Stimulated activated CD8-positive, alpha-beta memory T cell treated with anti-CD3 and anti-CD28 coated beads, Interleukin-4, amount 100 ng/mL, for 1 hour (primary cell): ENCODE measurements around the gene GLI1.
A peak's percentile ranks its signal among the peaks of the same experiment; 100 is the strongest.
"Not testable (repeated sequence)": the region's sequence is repeated elsewhere in the genome, so short reads cannot be mapped to it uniquely, and the experiment has no call there.

ENCODE experiments used
- DNase-seq, 2 donors: peaks; one replicate each; pipeline ENCODE4 v3.0.0-alpha.2; 2020; ENCODE audit warnings: low read depth in 2 of 2, low spot score in 1 of 2

The GLI1 gene

DNA sequence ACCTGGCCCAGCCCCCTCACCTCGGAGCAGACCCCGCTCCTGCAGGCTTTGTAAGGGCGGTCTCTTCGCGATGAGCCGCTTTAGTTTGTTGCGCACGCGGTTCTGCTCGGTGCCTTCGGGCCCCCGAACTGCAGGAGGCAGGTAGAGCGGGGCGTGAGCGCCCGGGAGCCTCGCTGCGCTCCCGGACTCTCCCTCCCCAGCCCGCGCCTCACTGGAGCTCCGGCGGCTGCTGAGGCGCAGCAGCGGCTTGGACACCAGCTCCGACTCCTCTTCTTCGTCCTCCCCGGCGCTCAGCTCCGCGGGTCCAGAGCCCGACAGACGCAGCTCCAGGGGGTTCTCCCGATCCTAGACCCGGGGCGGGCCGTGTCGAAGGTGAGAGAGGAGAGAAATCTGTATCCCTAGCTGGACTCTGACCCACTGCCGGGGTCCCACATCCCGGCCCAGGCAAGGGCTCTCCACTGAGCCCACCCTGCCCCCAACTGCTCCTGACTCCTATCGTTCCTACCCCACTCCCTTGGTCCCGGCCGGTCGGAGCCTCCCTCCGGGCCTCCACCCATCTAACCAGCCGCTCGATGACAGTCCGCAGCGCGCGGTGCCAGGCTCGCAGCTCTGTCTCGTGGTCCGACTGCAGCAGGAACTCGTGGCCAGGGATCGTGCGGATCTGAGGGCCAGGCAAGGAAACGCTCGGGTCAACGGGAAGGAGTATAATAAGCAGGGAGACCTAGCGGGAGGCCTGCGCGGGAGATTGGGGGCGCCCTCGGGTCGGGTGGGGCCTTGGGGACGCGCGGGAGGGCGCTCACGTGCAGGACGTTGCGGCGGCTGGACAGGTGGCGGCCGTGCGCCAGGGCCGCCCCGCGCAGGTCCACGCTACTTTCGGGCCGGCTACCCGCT, 15.9 kb downstream of the GLI1 start:
- DNase-seq: no peak

DNA sequence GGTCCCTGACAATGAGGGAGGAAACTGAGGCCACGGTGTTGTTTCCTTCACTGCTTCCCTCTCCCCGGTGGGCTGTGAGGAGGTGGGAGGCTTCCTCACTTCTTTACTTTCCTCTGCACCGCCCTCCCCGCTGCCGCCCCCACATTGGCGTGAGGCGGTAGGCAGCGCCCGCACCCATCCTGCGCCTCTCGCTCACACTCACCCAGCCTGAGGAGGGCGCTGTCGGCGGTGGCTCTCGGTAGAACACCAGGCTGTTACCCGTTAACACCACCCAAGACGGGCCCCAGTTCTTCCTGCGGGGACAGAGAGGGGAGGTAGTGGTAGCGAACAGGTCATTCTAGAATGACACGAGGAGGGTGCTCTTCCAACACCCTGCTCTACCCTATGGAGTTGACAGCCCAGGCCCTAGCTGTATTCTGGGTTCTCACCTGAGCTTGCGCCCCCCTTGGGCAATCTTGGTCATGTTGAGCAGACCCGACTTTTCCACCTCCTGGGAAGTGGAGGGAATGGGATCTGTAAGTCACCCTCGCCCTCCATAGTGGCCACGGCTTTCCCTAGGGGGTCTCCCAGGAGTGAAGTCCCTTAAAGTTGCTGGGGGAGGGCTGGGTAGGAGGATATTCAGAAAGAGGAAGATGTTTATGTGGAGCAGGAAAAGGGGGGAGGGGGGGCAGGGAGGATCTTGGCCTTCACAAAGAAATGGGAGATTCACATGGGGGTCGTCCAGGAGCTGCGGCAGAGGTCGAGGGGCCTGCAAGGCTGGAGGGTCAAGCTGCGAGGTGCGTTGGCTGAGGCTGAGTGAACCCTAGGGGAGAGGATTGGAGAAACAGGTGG, 16.8 kb downstream of the GLI1 start:
- DNase-seq: no peak

DNA sequence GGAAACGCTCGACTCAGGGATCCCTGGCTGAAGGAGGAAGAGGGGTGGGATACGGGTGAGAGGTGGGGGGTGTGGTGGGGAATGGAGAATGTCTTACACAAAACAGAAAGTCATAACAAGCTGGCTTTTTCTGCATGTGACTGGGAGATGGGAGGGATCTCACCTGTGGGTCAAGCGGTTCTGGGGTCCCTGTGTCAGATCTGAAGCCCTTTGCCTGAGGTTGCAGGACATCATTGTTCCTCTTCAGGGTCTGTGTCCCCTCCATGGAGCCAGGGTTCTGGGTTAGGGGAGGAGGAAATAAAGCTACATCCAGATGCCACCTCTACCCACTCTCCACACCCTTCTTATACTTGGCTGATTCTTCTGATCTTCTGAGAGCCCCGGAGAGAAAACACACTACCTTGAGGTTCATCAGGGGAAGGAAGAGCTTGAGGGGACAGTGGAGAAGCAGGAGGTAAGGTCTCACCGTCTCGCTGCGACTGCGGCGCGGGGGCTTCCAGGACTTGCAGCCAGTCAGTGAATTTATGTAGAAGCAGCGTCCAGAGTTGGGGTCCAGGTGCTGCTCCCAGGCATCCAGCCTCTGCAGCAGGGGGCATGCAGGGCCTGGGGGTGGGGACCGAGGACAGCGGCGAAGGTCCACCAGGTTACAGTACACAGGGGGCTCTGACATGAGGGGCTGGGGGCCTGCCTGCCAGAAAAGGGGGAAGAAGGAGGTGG, 17.6 kb downstream of the GLI1 start:
- DNase-seq: no peak

DNA sequence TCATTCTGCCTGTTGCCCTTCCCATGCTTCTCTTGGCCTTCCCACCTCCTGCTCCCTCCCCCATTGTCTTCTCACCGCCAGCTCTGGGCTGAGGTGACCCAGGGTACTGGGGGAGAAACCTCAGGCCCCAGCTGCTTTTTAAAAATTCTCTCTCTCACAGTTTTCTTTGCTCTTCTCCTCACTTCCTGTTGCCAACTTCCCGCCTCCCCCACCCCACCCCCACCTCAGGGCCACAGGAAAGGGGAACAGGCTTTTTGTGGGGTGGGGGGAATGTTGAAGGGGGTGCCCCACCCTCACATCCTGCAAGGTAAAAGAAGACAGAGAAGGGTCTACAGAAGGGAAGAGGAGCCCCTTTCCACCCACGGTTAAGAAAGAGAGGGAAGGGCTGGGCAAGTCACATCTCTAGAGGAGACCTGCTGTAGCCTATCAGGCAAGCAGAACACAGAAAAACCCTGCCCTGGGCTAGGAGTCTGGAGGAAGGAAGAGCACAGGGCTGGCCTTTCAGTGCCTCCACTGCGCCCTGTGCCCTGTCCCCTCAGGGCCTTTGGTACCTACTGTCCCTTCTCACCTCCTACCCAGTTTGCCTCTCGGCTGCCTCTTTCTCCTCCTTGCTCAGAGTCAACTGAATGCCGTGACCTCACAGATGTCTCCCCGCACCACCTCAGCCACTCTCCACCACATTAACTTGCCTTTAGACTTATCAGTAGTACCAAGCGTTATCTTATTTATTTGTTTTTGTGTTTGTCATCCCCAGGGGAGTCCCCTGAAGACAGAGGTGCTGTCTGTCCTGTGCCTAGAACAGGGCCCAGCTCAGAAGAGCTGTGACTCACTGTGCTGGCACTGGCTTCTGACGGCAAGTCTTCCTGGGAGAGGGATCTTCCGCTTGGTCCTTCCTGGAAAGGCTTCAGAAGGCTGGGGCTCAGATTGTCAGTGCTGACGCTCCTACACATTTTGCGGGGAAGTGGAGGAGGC, 18.4 kb downstream of the GLI1 start:
- DNase-seq: peak in 1 of 2 donors; percentile 33

DNA sequence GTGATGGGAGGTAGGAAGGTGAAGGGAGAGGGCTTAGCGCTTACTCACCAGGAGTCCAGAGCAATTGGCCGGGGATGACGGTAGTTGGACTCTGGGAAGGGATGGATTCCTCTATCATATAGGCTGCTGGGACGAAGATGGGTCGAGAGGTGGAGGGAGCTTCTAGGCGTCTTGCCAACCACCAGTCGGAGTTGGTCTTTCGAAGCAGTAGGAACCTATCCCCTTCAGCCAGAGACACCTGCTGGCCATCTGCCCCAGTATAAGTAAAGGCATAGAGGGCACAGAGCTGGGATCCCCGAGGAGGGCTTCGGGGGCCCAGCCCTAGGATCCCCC, 19.4 kb downstream of the GLI1 start:
- DNase-seq: no peak

DNA sequence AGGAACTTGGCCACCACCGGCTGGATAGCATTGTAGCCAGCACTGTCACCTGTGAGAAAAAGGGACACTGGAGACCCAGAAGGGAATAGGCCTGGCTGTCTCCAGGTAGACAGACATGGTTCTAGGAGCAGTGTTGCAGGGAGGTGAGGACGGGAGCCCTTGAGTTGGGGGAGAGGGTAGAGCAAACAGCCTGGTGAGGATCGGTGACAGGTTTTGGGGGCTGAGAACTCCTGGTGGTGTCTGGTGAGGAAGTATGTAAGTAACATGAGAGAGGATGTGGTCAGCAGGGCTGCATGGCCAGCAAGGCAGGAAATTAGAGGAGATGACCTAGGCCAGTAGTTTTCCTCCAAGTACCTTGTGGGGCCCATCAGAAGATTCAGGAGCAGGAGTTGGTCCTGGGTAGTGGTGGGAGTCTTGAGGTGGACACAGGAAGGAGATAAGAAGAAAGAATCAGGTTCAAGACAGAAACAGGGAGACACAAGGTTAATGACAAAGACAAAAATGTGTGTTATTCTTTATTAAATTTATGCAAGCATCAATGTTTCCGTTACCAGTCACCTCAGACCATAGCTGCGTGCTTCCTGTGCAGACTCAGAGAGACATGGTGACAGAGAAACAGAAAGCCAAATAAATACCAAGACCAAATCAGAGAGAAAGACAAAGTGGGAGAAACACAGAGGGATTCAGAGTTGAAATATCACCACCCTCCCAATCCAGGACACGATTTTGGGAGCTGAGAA, 20.0 kb downstream of the GLI1 start, which contains the start of gene ARHGAP9:
Gene ARHGAP9 (minus strand): TSS at position 491 of the 740 bp plus-strand sequence. CDS start 460 bp downstream, at position 31.
- peak in 1 of 2 donors; percentile 43 for DNase-seq

DNA sequence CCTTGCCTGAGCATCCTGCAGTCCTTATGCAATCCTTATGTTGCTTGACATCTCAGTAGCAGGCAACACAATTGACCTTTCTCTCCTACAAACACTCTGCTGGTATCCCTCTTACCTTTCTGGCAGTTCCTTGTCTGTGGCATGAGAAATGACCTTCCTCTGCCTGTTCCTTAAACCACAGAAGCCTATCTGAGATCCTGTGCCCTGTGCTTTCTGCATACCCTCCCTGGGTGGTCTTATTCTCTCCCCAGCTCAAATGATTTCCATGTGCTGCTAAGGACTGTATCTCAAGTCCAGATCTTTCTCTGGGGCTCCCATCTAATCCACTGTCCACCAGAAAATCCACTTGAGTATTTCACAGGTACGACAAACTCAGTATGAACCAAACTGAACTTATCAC, 22.1 kb downstream of the GLI1 start:
- no peak for DNase-seq

DNA sequence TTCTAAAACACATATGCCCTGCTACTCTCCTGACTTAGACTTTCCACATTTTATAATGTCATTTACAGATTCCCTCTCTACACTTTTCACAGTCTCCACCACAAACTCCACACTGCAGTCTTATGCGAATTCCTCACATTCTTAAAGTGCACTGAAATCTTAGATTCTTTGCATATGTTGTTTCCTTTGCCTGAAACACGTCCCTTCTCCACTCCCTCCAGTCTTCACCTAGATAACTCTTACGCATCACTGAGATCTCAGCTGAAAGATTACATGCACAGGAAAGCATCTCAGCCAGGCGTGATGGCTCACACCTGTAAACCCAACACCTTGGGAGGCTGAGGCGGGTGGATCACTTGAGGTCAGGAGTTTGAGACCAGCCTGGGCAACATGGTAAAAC, 23.9 kb downstream of the GLI1 start:
- no peak for DNase-seq

DNA sequence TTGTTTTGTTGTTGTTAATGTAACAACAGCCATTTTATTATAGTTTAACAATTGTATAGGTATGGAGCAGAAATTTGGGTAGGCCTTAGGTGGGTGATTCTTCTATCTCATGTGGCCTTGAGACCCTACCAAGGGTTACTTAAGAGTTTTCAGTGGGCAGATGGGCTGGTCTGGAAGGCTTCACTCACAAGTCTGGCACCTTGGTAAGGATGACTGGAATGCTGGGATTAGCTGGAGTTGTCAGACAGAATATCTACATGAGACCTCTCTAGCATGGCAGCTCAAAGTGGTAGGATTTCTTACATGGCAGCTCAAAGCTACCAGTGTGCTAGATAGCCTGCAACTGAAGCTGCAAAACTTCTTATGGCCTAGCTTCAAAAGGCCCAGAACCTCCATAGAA, 26.1 kb downstream of the GLI1 start:
- no peak for DNase-seq

DNA sequence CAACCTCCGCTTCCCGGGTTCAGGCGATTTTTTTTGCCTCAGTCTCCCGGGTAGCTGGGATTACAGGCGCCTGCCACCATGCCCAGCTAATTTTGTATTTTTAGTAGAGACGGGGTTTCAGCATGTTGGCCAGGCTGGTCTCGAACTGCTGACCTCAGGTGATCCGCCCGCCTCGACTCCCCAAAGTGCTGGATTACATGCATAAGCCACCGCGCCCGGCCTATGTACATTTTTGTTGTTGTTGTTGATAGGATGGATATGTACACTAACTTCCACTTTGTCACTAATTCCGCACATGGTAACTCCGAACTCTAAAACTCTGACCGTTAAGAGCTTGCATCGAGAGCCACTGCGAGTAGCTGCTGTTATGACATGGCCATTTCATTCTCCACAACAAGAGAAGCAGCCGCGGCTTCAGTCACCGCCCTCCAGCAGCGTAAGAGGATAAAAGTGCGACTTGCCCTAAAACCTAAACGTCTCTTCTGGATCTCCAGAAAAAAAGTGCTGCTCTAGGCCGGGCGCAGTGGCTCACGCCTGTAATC, 27.5 kb downstream of the GLI1 start:
- no peak for DNase-seq

DNA sequence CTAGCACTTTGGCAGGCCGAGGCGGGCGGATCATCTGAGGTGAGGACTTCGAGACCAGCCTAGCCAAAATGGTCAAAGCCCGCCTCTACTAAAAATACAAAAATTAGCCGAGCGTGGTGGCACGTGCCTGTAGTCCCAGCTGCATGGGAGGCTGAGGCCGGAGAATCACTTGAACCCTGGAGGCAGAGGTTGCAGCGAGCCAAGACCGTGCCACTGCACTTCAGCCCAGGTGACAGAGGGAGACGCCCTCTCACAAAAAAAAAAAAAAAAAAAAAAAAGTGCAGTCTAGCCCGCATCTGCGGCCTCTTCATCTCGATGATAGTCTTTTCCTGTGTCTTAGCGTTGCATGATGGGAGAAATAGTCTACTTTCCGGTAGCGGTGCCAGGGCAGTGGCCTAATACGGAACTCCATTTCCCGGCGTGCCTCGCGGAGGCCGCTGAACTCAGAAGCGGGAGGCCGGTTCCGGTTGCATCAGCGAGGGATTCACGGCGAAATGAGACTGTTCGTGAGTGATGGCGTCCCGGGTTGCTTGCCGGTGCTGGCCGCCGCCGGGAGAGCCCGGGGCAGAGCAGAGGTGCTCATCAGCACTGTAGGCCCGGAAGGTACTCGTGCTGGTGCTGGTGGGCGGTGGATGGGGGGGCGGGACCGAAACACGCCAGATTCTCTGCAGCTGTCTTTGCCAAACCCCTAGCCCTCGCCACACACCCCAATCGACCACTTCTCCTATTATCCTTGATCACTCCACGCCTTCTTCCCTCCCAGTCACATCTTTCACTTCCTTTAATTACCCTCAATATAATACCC, 28.2 kb downstream of the GLI1 start, which contains the start of gene MARS1:
Gene MARS1 (plus strand): TSS at position 472 of the 805 bp plus-strand sequence. CDS start 23 bp downstream, at position 495.
- peak; percentile 68 to 81 for DNase-seq

DNA sequence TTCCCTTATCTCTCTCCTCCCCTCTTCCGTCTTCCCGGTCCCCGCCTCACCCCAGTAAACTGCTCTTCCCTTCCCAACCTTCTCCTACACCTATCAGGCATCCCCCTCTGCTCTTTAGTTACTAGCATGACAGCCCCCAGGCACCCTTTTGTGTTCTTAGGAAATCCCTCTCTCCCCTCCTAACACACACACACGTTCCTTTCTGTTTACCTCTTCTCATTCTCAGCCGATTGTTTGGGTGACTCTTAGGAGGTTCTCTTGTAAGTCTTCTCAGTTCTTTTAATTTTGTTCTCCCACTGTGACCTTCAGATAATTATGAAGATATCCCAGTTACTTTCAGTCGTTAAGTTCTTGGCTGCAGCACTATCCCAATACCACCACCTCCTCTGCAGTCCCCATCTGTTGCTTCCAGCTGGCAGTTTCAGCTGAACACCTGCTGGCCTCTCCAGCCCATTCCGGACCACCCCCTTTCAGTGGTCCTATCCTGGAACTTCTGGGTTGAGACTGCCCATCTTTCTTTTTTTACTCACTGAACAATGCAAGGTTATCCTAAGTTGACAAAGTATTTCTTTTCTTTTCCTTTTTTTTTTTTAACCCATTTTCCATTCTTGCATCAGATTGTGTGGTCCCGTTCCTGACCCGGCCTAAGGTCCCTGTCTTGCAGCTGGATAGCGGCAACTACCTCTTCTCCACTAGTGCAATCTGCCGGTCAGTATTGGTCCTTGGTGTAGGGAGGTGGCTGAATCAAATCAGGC, 29.0 kb downstream of the GLI1 start:
- DNase-seq: no peak

DNA sequence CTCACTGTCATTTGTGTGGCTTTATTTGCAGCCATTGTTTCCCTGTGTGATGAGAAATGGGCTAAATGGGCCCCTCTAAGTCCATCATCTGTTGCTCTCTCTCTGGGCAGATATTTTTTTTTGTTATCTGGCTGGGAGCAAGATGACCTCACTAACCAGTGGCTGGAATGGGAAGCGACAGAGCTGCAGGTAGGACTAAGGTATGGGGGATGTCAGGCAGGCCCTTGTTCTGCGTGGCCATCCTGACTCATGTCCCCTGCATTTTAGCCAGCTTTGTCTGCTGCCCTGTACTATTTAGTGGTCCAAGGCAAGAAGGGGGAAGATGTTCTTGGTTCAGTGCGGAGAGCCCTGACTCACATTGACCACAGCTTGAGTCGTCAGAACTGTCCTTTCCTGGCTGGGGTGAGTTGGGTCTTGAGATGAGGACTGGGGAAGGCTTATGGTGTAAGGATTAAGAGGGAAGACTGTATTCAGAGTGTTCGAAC, 29.6 kb downstream of the GLI1 start:
- no peak for DNase-seq

DNA sequence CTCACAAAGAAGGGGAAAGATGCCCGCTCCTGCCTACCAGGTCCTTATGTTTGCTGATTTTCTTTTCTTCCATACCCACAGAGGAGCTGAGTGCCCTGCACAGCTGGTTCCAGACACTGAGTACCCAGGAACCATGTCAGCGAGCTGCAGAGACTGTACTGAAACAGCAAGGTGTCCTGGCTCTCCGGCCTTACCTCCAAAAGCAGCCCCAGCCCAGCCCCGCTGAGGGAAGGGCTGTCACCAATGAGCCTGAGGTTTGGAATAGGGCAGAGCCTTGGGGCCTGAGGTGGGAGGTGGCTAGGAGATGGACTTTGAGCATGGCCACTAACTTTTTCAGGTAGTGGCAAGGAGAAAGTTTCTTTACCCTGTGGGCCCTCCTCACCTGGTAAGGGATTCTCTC, 30.5 kb downstream of the GLI1 start:
- DNase-seq: no peak

DNA sequence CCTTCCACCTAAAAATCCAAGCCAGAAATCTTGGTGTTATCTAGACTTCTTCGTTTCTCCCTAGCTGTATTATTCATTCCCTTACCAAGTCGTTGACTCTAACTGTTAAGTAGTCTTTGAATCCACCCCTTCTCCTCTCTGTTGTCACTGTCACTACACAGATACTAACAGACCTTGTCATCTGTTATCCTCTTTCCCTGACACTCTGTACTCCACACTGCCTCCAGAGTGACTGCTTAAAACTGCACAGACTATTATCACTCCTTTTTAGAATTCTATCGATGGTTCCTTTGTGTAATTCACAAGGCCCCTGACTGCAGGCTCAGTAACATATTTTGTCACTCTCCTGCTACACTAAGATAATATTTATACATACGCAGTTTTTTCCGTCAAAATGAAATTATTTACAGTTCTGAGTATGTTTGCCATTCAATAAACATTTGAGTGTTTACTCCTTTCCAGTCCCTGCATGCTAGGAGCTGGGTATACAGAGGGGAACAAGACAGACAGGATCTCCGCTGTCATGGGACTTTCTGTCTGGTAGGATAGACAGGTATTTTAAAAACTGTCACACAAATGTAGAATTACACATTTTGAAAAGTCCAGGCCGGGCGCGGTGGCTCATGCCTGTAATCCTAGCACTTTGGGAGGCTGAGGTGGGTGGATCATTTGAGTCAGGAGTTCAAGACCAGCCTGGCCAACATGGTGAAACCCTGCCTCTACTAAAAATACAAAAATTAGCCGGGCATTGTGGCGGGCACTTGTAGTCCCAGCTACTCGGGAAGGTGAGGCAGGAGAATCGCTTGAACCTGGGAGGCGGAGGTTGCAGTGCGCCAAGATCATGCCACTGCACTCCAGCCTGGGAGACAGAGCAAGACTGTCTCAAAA, 32.1 kb downstream of the GLI1 start:
- DNase-seq: no peak

DNA sequence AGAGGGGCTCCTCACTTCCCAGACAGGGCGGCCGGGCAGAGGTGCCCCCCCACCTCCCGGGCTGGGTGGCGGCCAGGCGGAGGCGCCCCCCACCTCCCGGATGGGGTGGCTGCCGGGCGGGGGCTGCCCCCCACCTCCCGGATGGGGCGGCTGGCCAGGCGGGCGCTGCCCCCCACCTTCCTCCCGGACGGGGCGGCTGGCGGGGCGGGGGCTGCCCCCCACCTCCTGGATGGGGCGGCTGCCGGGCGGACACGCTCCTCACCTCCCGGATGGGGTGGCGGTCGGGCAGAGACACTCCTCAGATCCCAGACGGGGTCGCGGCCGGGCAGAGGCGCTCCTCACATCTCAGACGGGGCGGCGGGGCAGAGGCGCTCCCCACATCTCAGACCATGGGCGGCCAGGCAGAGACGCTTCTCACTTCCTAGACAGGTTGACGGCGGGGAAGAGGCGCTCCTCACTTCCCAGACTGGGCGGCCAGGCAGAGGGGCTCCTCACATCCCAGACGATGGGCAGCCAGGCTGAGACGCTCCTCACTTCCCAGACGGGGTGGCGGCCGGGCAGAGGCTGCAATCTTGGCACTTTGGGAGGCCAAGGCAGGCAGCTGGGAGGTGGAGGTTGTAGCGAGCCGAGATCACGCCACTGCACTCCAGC, 35.6 kb downstream of the GLI1 start:
- DNase-seq: not testable (repeated sequence)
